NCI-H82 treated with DMSO at 0.1 percent for 48 hours (cell line): ENCODE measurements around the gene DCAF8.

ENCODE experiments used
- DNase-seq: peaks from one replicate; lab custom pipeline; 2025; ENCODE audit not compliant: unreplicated experiment; lab: John Stamatoyannopoulos, UW

The DCAF8 gene

GRCh38 chr1:160205242-160206035 is 56.9 kb downstream of the DCAF8 start, which contains the start of gene PEA15:
Gene PEA15, plus strand, starts transcription at chr1:160205384. Its CDS starts 6,161 bp downstream, at chr1:160211545.
- DNase-seq = peak; percentile 36

GRCh38 chr1:160204526-160205241 is 57.7 kb downstream of the DCAF8 start:
- DNase-seq = no peak

- DNase-seq = no peak
Measured at GRCh38 chr1:160200786-160201185, 61.6 kb downstream of the DCAF8 start.

GRCh38 chr1:160197231-160197630 is 65.1 kb downstream of the DCAF8 start:
- DNase-seq = no peak

- DNase-seq = no peak
Measured at GRCh38 chr1:160196143-160196542, 66.2 kb downstream of the DCAF8 start.

- no peak for DNase-seq
Measured at GRCh38 chr1:160194737-160195059, 67.7 kb downstream of the DCAF8 start.

GRCh38 chr1:160193832-160194736 is 68.3 kb downstream of the DCAF8 start:
- DNase-seq = no peak

- DNase-seq = peak; percentile 92
Measured at GRCh38 chr1:160193091-160193819, 69.1 kb downstream of the DCAF8 start.

GRCh38 chr1:160192234-160192633 is 70.1 kb downstream of the DCAF8 start:
- no peak for DNase-seq

- DNase-seq = no peak
Measured at GRCh38 chr1:160191756-160192155, 70.6 kb downstream of the DCAF8 start.

- DNase-seq = no peak
Measured at GRCh38 chr1:160189649-160190625, 72.4 kb downstream of the DCAF8 start, which contains the start of gene CASQ1. Gene CASQ1, plus strand, starts transcription at chr1:160190575. Its CDS starts 177 bp downstream, at chr1:160190752.

GRCh38 chr1:160188341-160188740 is 74.0 kb downstream of the DCAF8 start:
- no peak for DNase-seq

GRCh38 chr1:160187407-160187806 is 74.9 kb downstream of the DCAF8 start:
- no peak for DNase-seq

- peak; percentile 19 for DNase-seq
Measured at GRCh38 chr1:160186729-160187128, 75.6 kb downstream of the DCAF8 start.

GRCh38 chr1:160186246-160186645 is 76.1 kb downstream of the DCAF8 start:
- no peak for DNase-seq

GRCh38 chr1:160179336-160179735 is 83.0 kb downstream of the DCAF8 start:
- DNase-seq = no peak

GRCh38 chr1:160178731-160179130 is 83.6 kb downstream of the DCAF8 start:
- no peak for DNase-seq

- peak; percentile 47 for DNase-seq
Measured at GRCh38 chr1:160177667-160178066, 84.7 kb downstream of the DCAF8 start.

- peak; percentile 47 for DNase-seq
Measured at GRCh38 chr1:160177231-160177630, 85.1 kb downstream of the DCAF8 start.
